ENCODE results near the gene PHACTR2.
"Not testable (repeated sequence)": the region's sequence is repeated elsewhere in the genome, so short reads cannot be mapped to it uniquely, and the experiment has no call there.

PHACTR2 gene

GRCh38 chr6:143677891-143678791 lies at the start of gene PHACTR2:
TSS of gene PHACTR2 (plus strand) at chr6:143677965. CDS start at chr6:143678164, 199 bp downstream.
- DNase-seq (ENCODE audit: low read depth, low spot score): no peak

- no peak for DNase-seq (ENCODE audit: low read depth, low spot score)
These were observed 48.4 kb upstream of the PHACTR2 start for GRCh38 chr6:143629104-143630080.

GRCh38 chr6:143631196-143631595 lies 46.6 kb upstream of the PHACTR2 start:
- DNase-seq (ENCODE audit: low read depth, low spot score): not testable (repeated sequence)

GRCh38 chr6:143632894-143633293 lies 44.9 kb upstream of the PHACTR2 start:
- DNase-seq (ENCODE audit: low read depth, low spot score): no peak

GRCh38 chr6:143634486-143634885 lies 43.3 kb upstream of the PHACTR2 start:
- DNase-seq (ENCODE audit: low read depth, low spot score): no peak

- no peak for DNase-seq (ENCODE audit: low read depth, low spot score)
These were observed 40.1 kb upstream of the PHACTR2 start for GRCh38 chr6:143637691-143638090.

GRCh38 chr6:143642403-143642802 lies 35.4 kb upstream of the PHACTR2 start:
- DNase-seq (ENCODE audit: low read depth, low spot score): no peak

- no peak for DNase-seq (ENCODE audit: low read depth, low spot score)
These were observed 30.6 kb upstream of the PHACTR2 start for GRCh38 chr6:143647191-143647590.

- DNase-seq (ENCODE audit: low read depth, low spot score): no peak
These were observed 30.0 kb upstream of the PHACTR2 start for GRCh38 chr6:143647732-143648131.

GRCh38 chr6:143649319-143649718 lies 28.4 kb upstream of the PHACTR2 start:
- DNase-seq (ENCODE audit: low read depth, low spot score): not testable (repeated sequence)

- DNase-seq (ENCODE audit: low read depth, low spot score): not testable (repeated sequence)
These were observed 26.4 kb upstream of the PHACTR2 start for GRCh38 chr6:143651328-143651727.

GRCh38 chr6:143652841-143653331 lies 24.9 kb upstream of the PHACTR2 start:
- no peak for DNase-seq (ENCODE audit: low read depth, low spot score)

GRCh38 chr6:143655541-143655940 lies 22.2 kb upstream of the PHACTR2 start:
- no peak for DNase-seq (ENCODE audit: low read depth, low spot score)

- DNase-seq (ENCODE audit: low read depth, low spot score): no peak
These were observed 21.7 kb upstream of the PHACTR2 start for GRCh38 chr6:143656026-143656425.

- no peak for DNase-seq (ENCODE audit: low read depth, low spot score)
These were observed 20.0 kb upstream of the PHACTR2 start for GRCh38 chr6:143657809-143658208.

- not testable (repeated sequence) for DNase-seq (ENCODE audit: low read depth, low spot score)
These were observed 17.6 kb upstream of the PHACTR2 start for GRCh38 chr6:143660170-143660569.

- no peak for DNase-seq (ENCODE audit: low read depth, low spot score)
These were observed 13.6 kb upstream of the PHACTR2 start for GRCh38 chr6:143664171-143664570.

- DNase-seq (ENCODE audit: low read depth, low spot score): not testable (repeated sequence)
These were observed 11.8 kb upstream of the PHACTR2 start for GRCh38 chr6:143666007-143666406.

GRCh38 chr6:143669483-143669882 lies 8.3 kb upstream of the PHACTR2 start:
- DNase-seq (ENCODE audit: low read depth, low spot score): not testable (repeated sequence)

GRCh38 chr6:143673669-143674068 lies 4.1 kb upstream of the PHACTR2 start:
- DNase-seq (ENCODE audit: low read depth, low spot score): no peak

- no peak for DNase-seq (ENCODE audit: low read depth, low spot score)
These were observed 3.0 kb upstream of the PHACTR2 start for GRCh38 chr6:143674483-143675381.

Measured in smooth muscle cell of the brain vasculature (primary cell).